ENCODE measurements around the gene MLYCD.
"Not testable (repeated sequence)": the region's sequence is repeated elsewhere in the genome, so short reads cannot be mapped to it uniquely, and the experiment has no call there.

The MLYCD gene

GRCh38 chr16:83926726-83927397 is 27.9 kb downstream of the MLYCD start:
- peak; percentile 66 for DNase-seq

GRCh38 chr16:83928341-83929055 is 29.6 kb downstream of the MLYCD start:
- DNase-seq, result peak; percentile 49

GRCh38 chr16:83929811-83930555 is 31.1 kb downstream of the MLYCD start:
- no peak for DNase-seq

GRCh38 chr16:83930730-83931500 is 32.0 kb downstream of the MLYCD start:
- DNase-seq, result no peak

GRCh38 chr16:83931556-83931955 is 32.6 kb downstream of the MLYCD start:
- DNase-seq, result no peak

GRCh38 chr16:83932304-83932703 is 33.4 kb downstream of the MLYCD start:
- no peak for DNase-seq

- DNase-seq, result peak; percentile 73
Measured at GRCh38 chr16:83932955-83933673, 34.2 kb downstream of the MLYCD start.

- peak; percentile 62 for DNase-seq
Measured at GRCh38 chr16:83933885-83934683, 35.2 kb downstream of the MLYCD start.

- DNase-seq, result no peak
Measured at GRCh38 chr16:83934684-83934977, 35.7 kb downstream of the MLYCD start.

- no peak for DNase-seq
Measured at GRCh38 chr16:83935005-83935857, 36.3 kb downstream of the MLYCD start.

- DNase-seq, result no peak
Measured at GRCh38 chr16:83935858-83936255, 36.9 kb downstream of the MLYCD start.

- DNase-seq, result no peak
Measured at GRCh38 chr16:83936581-83937165, 37.8 kb downstream of the MLYCD start.

- no peak for DNase-seq
Measured at GRCh38 chr16:83937267-83937666, 38.4 kb downstream of the MLYCD start.

- DNase-seq, result peak; percentile 25
Measured at GRCh38 chr16:83937922-83938885, 39.3 kb downstream of the MLYCD start.

GRCh38 chr16:83939266-83939855 is 40.4 kb downstream of the MLYCD start:
- no peak for DNase-seq

- no peak for DNase-seq
Measured at GRCh38 chr16:83940119-83940518, 41.2 kb downstream of the MLYCD start.

- no peak for DNase-seq
Measured at GRCh38 chr16:83940630-83941378, 41.9 kb downstream of the MLYCD start.

- DNase-seq, result not testable (repeated sequence)
Measured at GRCh38 chr16:83941546-83941945, 42.6 kb downstream of the MLYCD start.

Data from fibroblast of skin of abdomen (primary cell).